Measurements from ENCODE around the gene SLC25A20. TPM values are rescaled to one million over a fixed set of nuclear protein-coding genes. Genes with fewer than 3 reads are reported as not detected.

The SLC25A20 gene
- total RNA-seq, 6 experiments from 2014 or later: 20.4 to 25.2 (median 22.0) TPM

GRCh38 chr3:48879994-48880377 is 18.7 kb downstream of the SLC25A20 start:
- Mint-ChIP-seq H3K27me3 (ENCODE audit: insufficient read depth) (no peaks in the 10 kb centered on the region), H3K4me3 (no peak overlapping the region), H3K36me3 (ENCODE audit: low read depth) (peaks cover 10% of the 10 kb centered on the region), H3K9me3 (no peaks in the 10 kb centered on the region), H3K4me1 (ENCODE audit: low read depth) (peaks cover 6% of the 10 kb centered on the region), H3K27ac (no peak overlapping the region)
- no peak for TF ChIP-seq CTCF (IDR thresholded peaks at IDR 0.05)
- DNase-seq: no peak

GRCh38 chr3:48879307-48879993 is 19.2 kb downstream of the SLC25A20 start:
- DNase-seq: no peak
- TF ChIP-seq CTCF (IDR thresholded peaks at IDR 0.05): no peak
- H3K9me3 Mint-ChIP-seq: no peaks in the 10 kb centered on the region
- H3K36me3 Mint-ChIP-seq (ENCODE audit: low read depth): peaks cover 10% of the 10 kb centered on the region
- H3K27ac Mint-ChIP-seq: no peak overlapping the region
- H3K27me3 Mint-ChIP-seq (ENCODE audit: insufficient read depth): no peaks in the 10 kb centered on the region
- H3K4me3 Mint-ChIP-seq: no peak overlapping the region
- H3K4me1 Mint-ChIP-seq (ENCODE audit: low read depth): peaks cover 6% of the 10 kb centered on the region

- Mint-ChIP-seq H3K36me3 (ENCODE audit: low read depth) (peaks cover 10% of the 10 kb centered on the region), H3K27me3 (ENCODE audit: insufficient read depth) (no peaks in the 10 kb centered on the region), H3K9me3 (no peaks in the 10 kb centered on the region), H3K27ac (peak overlapping the region; percentile 46; the same call in 1 of the 2 replicates), H3K4me1 (ENCODE audit: low read depth) (peaks cover 6% of the 10 kb centered on the region), H3K4me3 (no peak overlapping the region)
- no peak for TF ChIP-seq CTCF (IDR thresholded peaks at IDR 0.05)
- DNase-seq: no peak
Observed at GRCh38 chr3:48877671-48878070, 21.0 kb downstream of the SLC25A20 start.

GRCh38 chr3:48863122-48863521 is 35.6 kb downstream of the SLC25A20 start:
- Mint-ChIP-seq H3K9me3 (no peaks in the 10 kb centered on the region), H3K4me3 (no peak overlapping the region), H3K27ac (no peak overlapping the region), H3K27me3 (ENCODE audit: insufficient read depth) (peaks cover 3% of the 10 kb centered on the region; the same call in 1 of the 2 replicates), H3K36me3 (ENCODE audit: low read depth) (0 out of 2 replicates have a peak, but pooled peaks cover 4% of the 10 kb centered on the region), H3K4me1 (ENCODE audit: low read depth) (peaks cover 12% of the 10 kb centered on the region)
- no peak for TF ChIP-seq CTCF (IDR thresholded peaks at IDR 0.05)
- DNase-seq: no peak

GRCh38 chr3:48859206-48859605 is 39.5 kb downstream of the SLC25A20 start:
- Mint-ChIP-seq H3K9me3 (no peaks in the 10 kb centered on the region), H3K4me1 (ENCODE audit: low read depth) (peaks cover 12% of the 10 kb centered on the region), H3K27ac (no peak overlapping the region), H3K27me3 (ENCODE audit: insufficient read depth) (peaks cover 3% of the 10 kb centered on the region; the same call in 1 of the 2 replicates), H3K36me3 (ENCODE audit: low read depth) (no peaks in the 10 kb centered on the region), H3K4me3 (no peak overlapping the region)
- DNase-seq: no peak
- TF ChIP-seq CTCF (IDR thresholded peaks at IDR 0.05): no peak

Measured in HFFc6 (cell line).